GM19452 (cell line): ENCODE results near the gene TGM5.
"Not testable (repeated sequence)": the region's sequence is repeated elsewhere in the genome, so short reads cannot be mapped to it uniquely, and the experiment has no call there.

Source experiments
- ATAC-seq: cut with Tn5 transposase; IDR thresholded peaks from one replicate; pipeline ENCODE4 v1.9.1; 2021; ENCODE audit not compliant: unreplicated experiment

Gene TGM5

DNA sequence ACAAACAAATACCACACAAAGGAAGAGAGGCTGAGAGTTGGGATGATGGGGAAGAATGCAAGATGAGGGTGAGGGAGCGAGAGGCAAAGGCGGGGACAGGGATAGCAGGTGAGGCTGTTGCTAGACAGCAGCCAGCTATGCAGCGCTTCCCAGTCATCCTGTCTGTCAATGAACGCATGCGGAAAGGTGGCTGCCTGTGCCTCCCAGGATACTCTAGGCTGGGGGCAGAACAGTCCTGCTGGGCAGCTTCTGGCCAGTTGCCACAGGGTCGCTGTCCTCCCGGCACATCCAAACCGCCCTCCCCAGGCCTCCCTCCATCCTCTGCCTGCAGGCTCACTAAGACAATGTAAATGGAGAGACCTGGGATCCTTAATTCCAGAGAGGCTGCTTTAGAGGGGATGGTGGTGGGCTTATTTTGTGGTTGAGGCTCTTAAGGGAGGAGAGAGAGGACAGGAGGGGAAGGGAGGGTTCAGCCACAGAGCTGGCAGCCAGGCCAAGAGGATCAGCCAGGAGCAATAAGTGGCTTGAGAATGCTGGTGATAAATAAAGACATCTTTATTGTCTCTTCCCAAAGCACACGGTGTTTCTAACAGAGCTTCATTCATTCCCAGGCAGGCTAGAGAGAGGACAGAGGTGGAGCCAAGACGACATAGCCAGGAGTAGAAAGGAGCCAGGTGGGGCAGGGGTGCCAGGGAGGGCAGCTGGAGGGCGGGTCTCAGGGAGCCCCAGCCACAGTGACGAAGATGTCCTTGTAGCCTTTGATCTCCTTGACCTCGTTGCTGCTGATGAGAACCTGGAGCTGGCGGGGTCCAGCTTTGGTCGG lies 9.2 kb upstream of the TGM5 start:
- no peak for ATAC-seq

DNA sequence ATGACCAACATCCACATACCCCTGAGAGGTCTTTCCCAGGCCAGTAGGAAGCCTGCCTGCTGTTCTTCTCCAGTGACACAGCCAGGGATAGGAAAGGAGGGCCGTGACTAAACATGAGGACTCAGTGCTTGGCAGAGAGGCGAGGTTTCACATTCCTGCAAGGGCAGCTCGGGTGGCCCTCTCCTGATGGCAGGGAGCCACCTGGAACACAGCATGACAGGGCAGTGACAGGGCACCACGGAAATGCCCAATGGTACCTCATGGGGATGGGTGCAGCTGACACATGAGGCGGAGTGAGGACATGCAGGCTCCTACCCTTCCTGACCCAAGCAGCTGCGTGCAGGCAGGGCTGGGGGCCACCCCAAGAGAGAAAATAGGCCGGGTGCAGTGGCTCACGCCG lies 7.4 kb upstream of the TGM5 start:
- ATAC-seq: no peak

DNA sequence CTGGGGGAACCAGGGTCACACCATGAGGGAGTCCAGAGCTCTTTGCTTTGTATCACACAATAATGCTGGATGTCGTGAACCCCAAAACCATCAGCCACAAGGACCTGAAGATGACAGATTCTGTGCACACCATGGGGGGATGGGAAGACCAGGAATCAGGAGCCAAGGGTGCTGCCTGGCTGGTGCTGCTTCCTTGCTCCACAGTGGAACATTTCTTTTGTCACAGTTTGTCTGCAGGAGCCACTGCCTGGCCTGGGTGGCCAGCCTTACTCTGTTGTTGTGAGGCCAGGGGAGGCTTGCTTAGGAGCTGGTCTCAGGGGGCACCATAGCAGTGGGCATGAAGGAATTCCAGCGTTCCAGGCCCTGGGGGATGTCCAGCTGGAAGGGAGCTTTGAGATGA lies 6.5 kb upstream of the TGM5 start:
- no peak for ATAC-seq

DNA sequence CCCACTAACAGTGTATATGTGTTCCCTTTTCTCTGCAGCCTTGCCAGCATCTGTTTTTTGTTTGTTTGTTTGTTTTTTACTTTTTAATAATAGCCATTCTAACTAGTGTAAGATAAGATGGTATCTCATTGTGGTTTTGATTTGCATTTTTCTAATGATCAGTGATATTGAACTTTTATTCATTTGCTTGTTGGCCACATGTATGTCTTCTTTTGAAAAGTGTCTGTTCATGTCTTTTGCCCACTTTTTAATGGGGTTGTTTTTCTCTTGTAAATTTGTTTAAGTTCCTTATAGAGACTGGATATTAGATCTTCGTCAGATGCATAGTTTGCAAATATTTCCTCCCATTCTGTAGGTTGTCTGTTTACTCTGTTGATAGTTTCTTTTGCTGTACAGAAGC lies 5.2 kb upstream of the TGM5 start:
- not testable (repeated sequence) for ATAC-seq

DNA sequence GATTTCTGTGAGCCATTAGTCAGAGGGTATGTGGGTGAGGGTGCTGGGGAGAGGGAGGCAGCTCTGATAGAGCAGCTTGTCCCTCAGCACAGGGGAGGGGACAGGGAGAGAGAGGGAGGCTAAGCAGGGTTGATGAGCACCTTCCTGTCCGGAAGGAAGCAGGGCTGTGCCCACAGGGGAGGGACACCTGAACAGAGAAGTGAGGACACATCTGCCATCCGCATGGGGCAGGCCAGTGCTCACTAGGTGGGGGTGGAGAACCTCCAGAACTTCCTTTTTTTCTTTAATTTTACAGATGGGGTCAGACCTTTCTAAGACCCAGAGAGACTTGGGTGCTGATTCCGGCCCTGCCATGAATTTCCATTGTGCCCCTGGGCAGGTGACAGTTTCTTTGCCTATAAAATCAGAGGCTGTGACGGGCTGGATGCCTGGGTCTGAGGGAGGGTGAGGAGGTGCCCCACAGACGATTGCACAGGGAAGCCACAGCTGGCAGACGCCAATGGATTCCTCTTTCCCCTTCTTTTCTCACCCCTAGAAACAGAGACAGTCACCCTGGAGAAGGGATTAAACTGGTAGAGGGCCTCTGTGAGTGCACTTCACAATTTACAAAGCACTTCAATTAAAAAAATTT lies 4.1 kb upstream of the TGM5 start:
- no peak for ATAC-seq

DNA sequence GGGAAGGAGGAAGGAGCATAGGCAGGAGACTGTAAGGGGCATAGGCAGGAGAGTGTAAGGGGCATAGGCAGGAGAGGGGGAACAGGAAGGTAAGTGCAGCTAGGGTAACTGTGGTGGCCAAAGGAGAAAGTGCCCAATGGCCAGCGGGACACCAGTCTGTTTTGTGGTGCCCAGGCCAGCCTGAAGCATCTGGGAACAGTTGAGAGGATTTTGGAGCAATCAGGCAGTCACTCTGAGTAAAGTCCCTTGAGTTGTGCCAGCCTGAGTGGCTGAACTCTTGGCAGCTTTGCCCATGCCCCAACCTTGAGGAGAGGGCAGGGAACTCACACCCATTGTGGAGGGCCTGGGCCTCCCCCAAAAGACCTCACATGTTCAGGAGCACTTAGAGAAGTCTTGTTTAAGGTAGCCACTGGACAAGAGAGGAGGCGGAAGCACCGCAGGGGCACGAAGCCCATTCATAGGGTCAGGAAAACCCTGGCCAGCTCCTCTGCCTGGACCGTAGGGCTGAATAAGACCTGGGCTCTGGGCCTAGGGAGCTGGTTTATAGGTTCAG lies 3.5 kb upstream of the TGM5 start:
- no peak for ATAC-seq

DNA sequence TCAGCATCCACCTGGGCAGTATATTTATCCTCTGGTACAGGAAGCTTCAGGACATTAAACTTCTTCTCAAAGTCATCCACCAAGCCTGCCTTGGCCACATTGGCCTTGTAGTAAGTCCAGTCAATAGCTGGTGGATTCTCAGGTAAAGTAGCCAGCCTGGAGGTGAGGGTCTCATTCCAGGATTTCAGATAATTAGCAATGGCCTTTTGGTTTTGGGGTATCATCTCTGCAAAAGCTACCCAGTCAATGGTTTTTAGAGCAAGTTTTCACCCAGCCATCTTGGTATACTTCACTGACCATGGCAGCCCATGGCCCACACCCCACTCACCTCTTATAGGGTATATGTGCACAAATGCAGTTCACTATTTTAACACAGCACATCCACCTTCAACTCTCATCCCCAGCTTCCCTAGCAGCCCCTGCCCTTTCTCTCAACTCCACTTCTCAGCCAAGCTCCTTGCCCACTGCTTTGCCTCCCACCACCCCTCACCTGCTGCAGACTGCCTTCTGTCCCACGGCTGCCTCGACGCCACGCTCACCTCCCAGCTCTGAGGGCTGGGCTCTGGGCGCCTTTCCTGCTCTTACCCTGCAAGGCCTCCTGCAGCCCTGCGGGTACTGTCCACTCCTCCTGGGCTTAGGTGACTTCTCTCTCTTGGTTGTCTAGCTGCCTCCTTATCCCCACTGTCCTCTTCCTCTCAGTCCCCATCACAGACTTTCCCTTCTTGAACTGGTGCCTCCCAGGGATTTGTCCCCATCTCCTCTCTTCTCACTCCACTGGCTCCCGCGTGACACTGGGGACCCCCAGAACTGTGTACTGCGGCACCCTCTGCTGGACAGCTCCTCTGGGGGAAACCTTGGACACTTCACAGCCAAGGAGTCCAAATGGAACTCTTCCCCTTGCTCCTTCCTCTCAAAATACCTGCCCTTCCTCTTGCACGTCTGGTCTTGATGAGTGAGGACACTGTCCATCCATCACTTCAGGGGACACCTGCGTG lies 1.7 kb upstream of the TGM5 start:
- no peak for ATAC-seq

DNA sequence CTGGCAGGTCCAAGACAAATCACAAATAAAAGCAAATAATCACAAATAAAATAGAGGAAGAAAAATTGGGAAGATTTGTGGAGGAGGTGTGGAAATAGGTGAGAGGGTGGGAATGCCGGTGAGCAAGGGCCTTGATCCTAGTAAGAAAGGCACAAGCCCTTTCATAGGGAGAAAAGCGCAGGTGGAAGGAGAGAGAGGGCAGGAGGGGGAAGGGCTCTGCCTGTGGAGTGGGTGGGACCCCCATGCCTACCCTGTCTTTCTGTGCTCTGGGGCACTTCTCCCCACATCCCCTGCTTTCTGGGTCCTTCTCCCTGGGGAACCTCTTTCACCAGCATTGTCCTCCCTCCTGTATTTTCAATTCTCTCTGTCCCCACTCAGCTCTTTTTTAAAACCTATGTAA lies 711 bp upstream of the TGM5 start:
- ATAC-seq: no peak

DNA sequence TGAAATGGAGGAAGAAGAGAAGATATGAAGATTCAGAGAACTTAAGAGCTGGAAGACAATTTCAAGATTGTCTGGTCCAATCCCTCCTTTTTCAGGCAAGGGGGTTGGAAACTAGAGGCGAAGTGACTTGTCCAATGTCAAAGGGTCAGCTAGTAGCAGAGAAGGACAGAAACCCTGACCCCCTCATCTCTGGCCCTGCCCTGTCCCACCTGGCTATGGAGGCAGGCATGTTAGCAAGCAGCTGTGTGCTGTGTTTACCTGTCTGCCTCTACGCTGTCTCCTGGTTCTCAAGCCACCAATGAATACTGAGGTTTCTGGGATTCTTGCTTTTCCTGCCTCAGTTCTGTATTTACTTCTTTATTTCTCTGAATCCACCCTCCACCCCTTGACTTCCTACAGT lies 342 bp downstream of the TGM5 start:
- ATAC-seq: no peak

DNA sequence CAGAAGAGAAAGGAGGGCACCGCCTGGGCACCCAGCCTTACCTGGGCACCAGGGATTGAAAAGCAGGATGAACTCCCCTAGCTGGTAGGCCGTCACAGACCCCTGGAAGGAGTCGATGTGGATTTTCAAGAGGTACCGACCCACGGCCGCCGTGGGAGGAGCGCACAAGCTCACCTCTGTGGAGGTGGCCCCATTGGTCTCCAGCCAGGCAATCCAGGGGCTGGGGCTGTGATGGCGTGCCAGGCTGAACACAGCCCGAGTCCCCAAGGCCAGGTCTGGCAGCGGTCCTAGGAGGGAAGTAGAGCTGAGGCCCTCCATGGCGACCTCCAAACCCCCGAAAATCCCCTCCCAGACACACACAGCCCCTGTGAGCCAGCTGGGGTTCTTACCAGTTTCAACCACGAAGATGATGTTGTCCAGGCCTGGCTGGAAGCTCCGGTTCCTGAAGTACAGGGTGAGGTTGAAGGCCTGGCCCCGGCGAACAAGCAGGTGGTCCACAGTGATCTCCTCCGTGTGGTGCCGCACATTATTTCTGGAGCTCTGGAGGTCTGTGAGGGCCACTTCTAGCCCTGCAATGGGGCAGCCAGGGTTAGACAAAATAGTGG lies 6.6 kb downstream of the TGM5 start:
- ATAC-seq: no peak

DNA sequence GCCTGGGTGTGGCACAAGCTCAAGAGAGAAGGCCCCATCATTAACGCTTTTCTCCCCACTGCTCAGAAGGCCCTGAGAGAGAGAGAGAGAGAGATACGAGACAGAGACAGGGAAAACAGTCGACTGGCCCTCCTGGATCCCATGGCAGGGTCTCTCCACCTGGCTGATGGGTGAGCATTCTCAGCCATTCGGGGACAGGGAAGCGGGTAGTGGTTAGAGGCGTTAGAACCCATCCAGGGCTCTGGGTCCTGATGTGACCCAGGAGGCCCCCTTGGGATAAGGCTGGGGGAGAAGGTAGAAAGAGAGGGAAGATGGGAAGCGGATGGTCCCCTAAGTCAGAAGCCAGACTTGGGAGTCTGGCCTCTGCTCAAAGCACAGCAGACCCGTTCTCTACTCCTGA lies 7.9 kb downstream of the TGM5 start:
- no peak for ATAC-seq

DNA sequence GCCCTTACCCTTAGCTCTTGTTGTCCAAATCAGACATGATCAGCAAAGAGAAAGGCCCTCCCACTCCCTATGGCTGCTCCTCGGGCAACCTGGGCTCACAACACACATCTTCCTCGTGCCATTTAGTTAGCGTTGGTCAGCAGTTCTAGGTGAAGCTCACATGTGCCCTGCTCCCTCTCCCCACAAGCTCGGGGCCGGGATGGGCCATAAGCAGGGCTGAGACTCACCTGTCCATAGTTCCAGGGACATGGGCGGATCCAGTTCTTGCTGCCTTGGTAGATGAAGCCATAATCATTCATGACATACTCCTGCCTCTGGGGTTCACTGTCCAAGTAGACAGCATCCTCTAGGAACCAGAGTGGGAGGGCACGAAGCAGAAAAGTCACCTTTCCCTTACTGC lies 10.4 kb downstream of the TGM5 start:
- ATAC-seq: no peak

DNA sequence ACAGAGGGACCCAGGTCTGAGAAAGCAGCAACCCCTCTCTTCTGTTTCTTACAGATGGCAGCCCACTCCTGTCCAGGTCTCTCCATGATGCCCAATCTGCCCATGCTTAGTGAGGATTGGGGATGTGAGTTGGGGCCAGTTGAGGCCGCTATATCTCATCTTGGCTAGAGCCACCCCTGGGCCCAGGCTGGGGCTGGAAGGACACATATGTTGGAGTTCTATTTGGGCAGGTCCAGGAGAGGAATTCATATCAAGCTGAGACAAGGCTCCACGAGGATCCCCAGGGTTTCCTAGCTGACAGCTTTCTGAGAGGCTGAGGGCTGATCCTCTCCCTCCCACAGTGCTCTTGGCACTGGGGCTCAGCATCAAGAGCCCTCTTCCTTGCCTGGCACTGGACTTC lies 11.4 kb downstream of the TGM5 start:
- ATAC-seq: no peak

DNA sequence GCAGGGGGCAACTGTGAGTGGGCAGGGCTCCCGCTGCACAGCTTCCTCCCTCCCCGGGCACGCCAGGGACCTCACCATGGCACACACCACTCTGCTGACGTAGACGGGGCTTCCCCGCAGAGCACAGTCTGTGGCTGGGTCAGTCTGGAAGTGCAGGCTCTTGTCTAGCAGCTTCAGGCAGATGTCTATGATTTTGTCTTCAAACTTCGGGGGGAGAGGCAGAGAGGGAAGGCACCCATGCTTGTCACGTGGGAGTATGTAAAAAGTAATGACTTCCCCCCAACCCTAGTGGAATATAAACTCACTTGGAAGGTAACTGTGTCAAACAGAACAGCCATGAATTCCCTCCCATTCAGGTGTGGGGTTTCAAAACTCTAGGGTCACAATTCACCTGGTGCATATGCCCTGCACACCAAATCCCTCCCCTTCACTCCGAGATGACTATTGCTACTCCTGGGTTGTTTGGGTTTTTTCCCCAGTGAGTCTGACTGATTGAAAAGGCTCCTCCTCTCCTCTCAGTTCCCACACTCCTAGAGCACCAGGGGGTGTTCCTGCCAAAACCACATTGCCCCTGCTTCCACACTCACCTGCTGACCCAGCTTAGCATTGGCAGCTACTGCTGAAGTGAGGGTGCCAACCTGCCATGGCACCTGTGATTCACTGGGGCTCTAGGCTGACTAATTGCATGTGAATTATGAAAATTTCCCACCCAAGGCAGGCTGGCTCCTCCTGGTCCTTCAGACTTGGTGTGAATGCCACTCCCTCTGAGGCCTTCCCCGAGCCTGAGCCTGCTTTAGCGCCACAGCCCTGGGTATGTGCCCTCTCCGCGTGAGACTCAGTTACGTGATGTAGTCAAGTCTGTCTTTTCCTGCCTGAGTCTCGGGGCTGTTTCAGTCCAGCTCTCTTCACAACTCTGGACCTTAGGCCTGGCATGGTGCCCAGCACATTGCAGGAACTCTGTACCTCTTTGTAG lies 13.0 kb downstream of the TGM5 start:
- ATAC-seq: peak; percentile 39

DNA sequence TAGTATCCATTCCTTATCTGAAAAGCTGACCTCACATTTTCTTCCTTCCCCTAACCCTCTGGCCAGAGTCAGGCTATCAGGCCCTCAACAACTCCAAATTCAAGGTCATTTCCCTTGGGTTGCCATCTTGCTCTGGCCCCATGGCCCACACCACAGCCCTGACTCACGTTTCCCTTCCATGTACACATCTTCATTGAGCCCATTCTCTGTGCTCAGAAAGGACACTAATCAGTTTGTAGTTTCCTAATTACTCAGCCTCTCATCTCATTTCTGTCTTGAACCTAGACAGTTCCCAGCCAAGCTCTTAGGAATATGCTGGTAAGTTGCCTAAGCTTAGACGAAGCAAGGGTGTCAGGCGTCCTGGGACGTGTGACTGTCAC lies 14.9 kb downstream of the TGM5 start:
- no peak for ATAC-seq

DNA sequence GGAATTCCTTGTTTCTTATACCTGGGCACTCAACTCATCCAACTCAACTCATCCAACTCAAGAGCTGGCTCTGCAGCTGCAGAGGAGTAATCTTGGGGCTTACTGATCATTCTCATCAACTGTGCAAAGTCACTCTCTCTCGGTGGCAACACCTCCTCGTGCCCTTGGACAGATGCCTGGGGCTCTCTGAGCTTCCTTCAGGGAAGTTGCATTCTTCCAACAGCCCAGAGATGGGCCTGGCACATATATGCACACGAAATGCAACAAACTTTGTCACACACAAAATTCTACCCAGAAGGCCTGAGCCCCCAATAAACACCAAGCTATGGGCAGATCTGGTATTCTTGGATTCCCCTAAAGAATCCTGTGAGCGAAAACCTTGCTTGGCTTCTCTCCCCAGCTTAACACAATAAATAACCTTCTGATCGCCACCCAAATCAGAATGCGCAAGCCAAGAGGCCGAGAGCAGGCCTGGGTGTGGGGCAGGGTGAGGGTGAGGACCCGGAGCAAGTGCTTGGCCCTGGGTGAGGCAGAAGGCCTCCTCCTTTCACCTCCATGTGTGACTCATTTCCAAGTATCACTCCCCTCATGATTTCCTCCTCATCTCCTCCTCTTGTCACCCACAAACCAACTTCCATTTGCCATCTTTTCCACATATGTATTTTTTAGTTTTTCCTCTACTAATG lies 15.4 kb downstream of the TGM5 start:
- no peak for ATAC-seq

DNA sequence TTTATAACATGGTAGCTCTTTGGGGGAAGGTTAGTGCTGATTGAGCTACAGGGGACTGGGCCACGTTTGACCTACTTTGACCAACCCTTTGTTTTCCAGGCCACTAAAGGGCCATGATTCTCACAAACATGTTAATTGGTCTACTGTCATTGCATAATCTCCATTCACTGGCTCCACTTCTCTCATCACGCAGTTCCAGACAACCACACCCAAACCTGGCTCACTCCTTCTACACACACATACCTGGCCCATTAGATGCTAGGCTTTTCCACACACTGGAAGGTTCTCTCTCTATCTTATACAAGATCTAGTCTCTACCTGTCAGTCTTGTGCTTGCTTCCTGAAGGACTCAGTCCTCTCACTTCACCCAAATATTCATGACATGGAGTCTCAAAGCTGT lies 15.9 kb downstream of the TGM5 start:
- no peak for ATAC-seq

DNA sequence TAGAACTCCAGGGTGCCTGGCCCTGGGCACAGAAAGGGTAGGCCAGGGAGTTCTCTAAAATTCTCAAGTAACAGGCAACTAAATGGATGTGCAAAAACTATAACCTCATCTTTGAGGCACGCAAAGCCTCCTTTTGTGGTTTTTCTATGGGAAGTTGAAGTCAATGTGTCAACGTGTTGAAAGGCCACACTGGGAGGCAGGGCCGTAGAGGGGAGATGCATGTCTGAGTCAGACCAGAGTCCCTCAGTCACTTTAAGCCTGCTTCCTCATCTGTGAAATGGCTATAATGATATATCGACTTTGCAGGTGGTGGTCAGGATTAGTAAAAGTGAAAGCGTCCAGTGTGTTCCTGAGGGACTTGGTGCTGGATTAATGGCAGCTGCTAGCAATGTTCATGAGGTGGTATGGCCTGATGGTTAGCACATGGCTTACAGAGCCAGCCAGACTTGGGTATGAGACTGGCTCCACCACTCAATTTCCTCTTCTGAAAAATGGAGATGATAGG lies 17.0 kb downstream of the TGM5 start:
- ATAC-seq: peak; percentile 58

DNA sequence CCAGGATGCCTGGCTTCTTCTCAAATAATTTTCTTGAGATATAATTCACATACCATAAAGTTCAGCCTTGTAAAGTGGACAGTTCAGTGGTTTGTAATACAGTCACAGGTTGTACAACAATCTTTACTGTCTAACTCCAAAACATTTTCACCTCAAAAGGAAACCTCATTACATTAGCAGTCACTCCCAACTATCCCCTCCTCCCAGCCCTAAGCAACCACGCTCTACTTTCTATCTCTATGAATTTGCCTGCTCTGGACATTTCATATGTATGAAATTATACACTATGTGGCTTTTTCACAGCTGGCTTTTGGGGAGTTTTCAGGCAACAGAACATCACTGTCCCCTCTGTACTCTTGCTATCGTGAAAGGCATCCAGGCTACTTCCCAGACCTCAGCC lies 17.5 kb downstream of the TGM5 start:
- peak; percentile 12 for ATAC-seq
